Measurements from ENCODE around the gene DBNDD2. TPM values are rescaled to one million over a fixed set of nuclear protein-coding genes. Genes with fewer than 3 reads are reported as not detected.

The DBNDD2 gene
- total and polyA plus RNA-seq, 2 donors (not counting 1 experiment from before 2014, with no cell fraction given) = 4.8 to 51.8 TPM

DNA sequence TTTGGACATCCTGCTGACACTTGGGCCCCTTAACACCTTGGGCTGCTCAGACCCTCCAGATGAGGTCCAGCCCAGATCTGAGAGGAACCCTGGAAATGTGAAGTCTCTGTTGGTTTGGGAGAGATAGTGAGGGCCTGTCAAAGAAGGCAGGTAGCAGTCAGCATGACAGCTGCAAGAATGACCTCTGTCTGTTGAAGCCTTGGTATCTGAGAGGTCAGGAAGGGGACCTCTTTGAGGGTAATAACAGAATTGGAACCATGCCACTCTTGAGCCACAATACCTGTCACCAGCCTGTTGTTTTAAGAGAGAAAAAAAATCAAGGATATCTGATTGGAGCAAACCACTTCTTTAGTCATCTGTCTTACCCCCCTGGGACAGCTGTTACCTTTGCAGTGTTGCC lies 41.0 kb upstream of the DBNDD2 start:
- Histone ChIP-seq H3K27ac (ENCODE audit: insufficient read depth, low read length) (no peak overlapping the region), H4K20me1 (ENCODE audit: control insufficient read depth, extremely low read depth, insufficient read depth, low read length) (no peaks in the 10 kb centered on the region), H3K4me3 (replicated peaks in 1 of 4; ENCODE audit: control extremely low read depth in 1 of 4, insufficient read depth in 1 of 4, low read depth in 3 of 4, low read length in 4 of 4) (no peak overlapping the region), H2AFZ (ENCODE audit: low read length) (no peak overlapping the region), H3K4me1 (ENCODE audit: control insufficient read depth, extremely low read depth, insufficient read depth, low read length) (peaks cover 2% of the 10 kb centered on the region), H3K27me3 (ENCODE audit: control insufficient read depth, insufficient read depth, low read length) (no peaks in the 10 kb centered on the region), H3K9ac (ENCODE audit: insufficient read depth, low read length) (no peak overlapping the region), H3K4me2 (ENCODE audit: extremely low read depth, insufficient read depth, low read length) (no peak overlapping the region), H3K79me2 (ENCODE audit: control insufficient read depth, insufficient read depth, low read length) (peaks cover 14% of the 10 kb centered on the region), H3K9me3 (ENCODE audit: control insufficient read depth, insufficient read depth, low read depth, low read length) (no peaks in the 10 kb centered on the region), H3K36me3 (ENCODE audit: control insufficient read depth, insufficient read depth, low read length) (peaks cover 16% of the 10 kb centered on the region)
- no peak for DNase-seq (ENCODE audit: low read depth in 2 of 2)
- TF ChIP-seq, protein P1, sequence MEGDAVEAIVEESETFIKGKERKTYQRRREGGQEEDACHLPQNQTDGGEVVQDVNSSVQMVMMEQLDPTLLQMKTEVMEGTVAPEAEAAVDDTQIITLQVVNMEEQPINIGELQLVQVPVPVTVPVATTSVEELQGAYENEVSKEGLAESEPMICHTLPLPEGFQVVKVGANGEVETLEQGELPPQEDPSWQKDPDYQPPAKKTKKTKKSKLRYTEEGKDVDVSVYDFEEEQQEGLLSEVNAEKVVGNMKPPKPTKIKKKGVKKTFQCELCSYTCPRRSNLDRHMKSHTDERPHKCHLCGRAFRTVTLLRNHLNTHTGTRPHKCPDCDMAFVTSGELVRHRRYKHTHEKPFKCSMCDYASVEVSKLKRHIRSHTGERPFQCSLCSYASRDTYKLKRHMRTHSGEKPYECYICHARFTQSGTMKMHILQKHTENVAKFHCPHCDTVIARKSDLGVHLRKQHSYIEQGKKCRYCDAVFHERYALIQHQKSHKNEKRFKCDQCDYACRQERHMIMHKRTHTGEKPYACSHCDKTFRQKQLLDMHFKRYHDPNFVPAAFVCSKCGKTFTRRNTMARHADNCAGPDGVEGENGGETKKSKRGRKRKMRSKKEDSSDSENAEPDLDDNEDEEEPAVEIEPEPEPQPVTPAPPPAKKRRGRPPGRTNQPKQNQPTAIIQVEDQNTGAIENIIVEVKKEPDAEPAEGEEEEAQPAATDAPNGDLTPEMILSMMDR (conservative IDR thresholded peaks at IDR 0.05 in 1 of 2, IDR thresholded peaks at IDR 0.05 in 1 of 2; ENCODE audit: low read depth in 1 of 2, low read length in 2 of 2) = no peak
- TF ChIP-seq EZH2 (IDR thresholded peaks at IDR 0.05; ENCODE audit: low read length, missing control alignments) = no peak

DNA sequence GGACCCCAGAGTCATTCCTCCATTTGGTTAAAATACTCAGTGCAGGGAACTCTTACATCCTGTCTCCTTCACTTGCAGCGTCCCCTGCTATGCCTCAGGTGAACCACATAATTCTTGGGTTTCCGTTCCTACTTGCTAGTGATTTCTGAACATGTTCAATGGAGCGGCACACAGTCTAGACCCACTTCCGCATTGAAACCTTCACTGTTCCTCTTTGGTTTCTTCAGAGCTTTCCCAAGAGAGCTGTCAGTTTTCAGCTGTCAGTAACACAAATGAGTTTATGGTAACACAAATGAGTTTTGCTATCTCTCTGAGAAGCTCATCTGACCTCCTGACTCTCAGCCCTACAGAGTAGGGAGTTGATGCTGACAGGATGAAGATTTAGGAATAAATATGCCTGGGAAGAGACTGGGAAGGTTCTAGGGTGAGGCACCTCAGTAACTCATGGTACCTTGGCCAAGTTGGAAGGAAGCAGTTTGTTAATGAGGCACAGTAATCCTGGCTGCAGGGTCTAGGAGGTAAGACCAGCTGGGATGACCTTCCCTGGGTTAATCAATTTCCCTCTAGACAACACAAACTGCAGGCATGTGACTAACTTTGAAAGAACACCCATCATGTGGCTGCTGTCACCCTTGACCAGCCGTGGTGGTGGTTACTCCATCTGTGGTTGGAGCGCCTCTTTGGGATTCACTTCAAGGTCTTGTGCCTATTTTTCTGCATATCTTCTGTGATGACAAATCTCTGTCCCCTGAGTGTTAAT lies 39.7 kb upstream of the DBNDD2 start:
- no peak overlapping the region for H2AFZ ChIP-seq (ENCODE audit: low read length)
- H3K27me3 ChIP-seq (ENCODE audit: control insufficient read depth, insufficient read depth, low read length) = no peaks in the 10 kb centered on the region
- H3K79me2 ChIP-seq (ENCODE audit: control insufficient read depth, insufficient read depth, low read length) = peaks cover 14% of the 10 kb centered on the region
- TF ChIP-seq, protein P1 (conservative IDR thresholded peaks at IDR 0.05 in 1 of 2, IDR thresholded peaks at IDR 0.05 in 1 of 2; ENCODE audit: low read depth in 1 of 2, low read length in 2 of 2) = no peak
- TF ChIP-seq EZH2 (IDR thresholded peaks at IDR 0.05; ENCODE audit: low read length, missing control alignments) = no peak
- H4K20me1 ChIP-seq (ENCODE audit: control insufficient read depth, extremely low read depth, insufficient read depth, low read length) = no peaks in the 10 kb centered on the region
- no peak overlapping the region for H3K9ac ChIP-seq (ENCODE audit: insufficient read depth, low read length)
- H3K36me3 ChIP-seq (ENCODE audit: control insufficient read depth, insufficient read depth, low read length) = peaks cover 16% of the 10 kb centered on the region
- no peak overlapping the region for H3K4me3 ChIP-seq (replicated peaks in 1 of 4; ENCODE audit: control extremely low read depth in 1 of 4, insufficient read depth in 1 of 4, low read depth in 3 of 4, low read length in 4 of 4)
- DNase-seq (ENCODE audit: low read depth in 2 of 2) = no peak
- H3K27ac ChIP-seq (ENCODE audit: insufficient read depth, low read length) = no peak overlapping the region
- H3K4me2 ChIP-seq (ENCODE audit: extremely low read depth, insufficient read depth, low read length) = no peak overlapping the region
- H3K9me3 ChIP-seq (ENCODE audit: control insufficient read depth, insufficient read depth, low read depth, low read length) = no peaks in the 10 kb centered on the region
- peaks cover 4% of the 10 kb centered on the region for H3K4me1 ChIP-seq (ENCODE audit: control insufficient read depth, extremely low read depth, insufficient read depth, low read length)

DNA sequence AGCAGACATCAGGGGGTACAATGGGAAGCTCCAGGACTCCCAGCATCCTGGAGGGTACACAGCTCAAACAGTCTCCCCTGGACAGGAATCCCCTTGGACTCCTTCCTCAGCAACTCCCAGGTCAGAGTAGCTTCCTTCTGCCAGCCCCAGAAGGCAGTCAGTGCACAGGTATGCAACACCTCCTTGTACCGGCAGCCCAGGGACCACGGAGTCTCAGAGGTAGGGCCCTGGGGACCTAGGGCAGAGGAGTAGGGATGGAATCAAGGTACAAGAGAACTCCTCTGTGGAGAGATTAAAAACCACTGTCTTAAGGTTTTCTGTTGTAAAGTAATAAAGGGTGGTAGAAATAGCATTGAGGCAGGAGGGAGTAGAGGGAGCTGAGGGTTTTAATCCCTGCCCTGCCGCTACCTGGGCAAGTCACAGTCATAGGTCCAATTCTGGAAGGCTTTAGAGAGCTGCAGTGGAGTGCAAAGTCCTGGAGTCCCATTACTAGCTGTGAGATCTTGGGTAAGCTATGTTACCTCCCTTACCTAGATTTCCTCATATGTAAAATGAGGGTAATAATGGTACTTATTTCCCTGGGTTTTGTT lies 37.4 kb upstream of the DBNDD2 start:
- Histone ChIP-seq H3K9me3 (ENCODE audit: control insufficient read depth, insufficient read depth, low read depth, low read length) (no peaks in the 10 kb centered on the region), H3K27me3 (ENCODE audit: control insufficient read depth, insufficient read depth, low read length) (no peaks in the 10 kb centered on the region), H3K27ac (ENCODE audit: insufficient read depth, low read length) (no peak overlapping the region), H3K9ac (ENCODE audit: insufficient read depth, low read length) (no peak overlapping the region), H3K4me2 (ENCODE audit: extremely low read depth, insufficient read depth, low read length) (no peak overlapping the region), H2AFZ (ENCODE audit: low read length) (no peak overlapping the region), H3K36me3 (ENCODE audit: control insufficient read depth, insufficient read depth, low read length) (peaks cover 14% of the 10 kb centered on the region), H3K79me2 (ENCODE audit: control insufficient read depth, insufficient read depth, low read length) (no peaks in the 10 kb centered on the region), H3K4me1 (ENCODE audit: control insufficient read depth, extremely low read depth, insufficient read depth, low read length) (peaks cover 2% of the 10 kb centered on the region), H3K4me3 (replicated peaks in 1 of 4; ENCODE audit: control extremely low read depth in 1 of 4, insufficient read depth in 1 of 4, low read depth in 3 of 4, low read length in 4 of 4) (no peak overlapping the region), H4K20me1 (ENCODE audit: control insufficient read depth, extremely low read depth, insufficient read depth, low read length) (no peaks in the 10 kb centered on the region)
- TF ChIP-seq, protein P1 (conservative IDR thresholded peaks at IDR 0.05 in 1 of 2, IDR thresholded peaks at IDR 0.05 in 1 of 2; ENCODE audit: low read depth in 1 of 2, low read length in 2 of 2) = no peak
- no peak for TF ChIP-seq EZH2 (IDR thresholded peaks at IDR 0.05; ENCODE audit: low read length, missing control alignments)
- no peak for DNase-seq (ENCODE audit: low read depth in 2 of 2)
